ENCODE measurements around the gene SLC34A1.

GRCh38 chr5:177355868-177356168 lies 28.4 kb upstream of the SLC34A1 start:
- TF ChIP-seq CENPX (CRISPR knock-in tag; IDR thresholded peaks at IDR 0.05) (no peak), TAF1 (CRISPR knock-in tag; IDR thresholded peaks at IDR 0.05) (no peak), RAD21 (CRISPR knock-in tag; IDR thresholded peaks at IDR 0.05) (no peak), PBX3 (CRISPR knock-in tag; IDR thresholded peaks at IDR 0.05; ENCODE audit: borderline replicate concordance) (no peak), ETS1 (CRISPR knock-in tag; IDR thresholded peaks at IDR 0.05) (no peak), EP300 (IDR thresholded peaks at IDR 0.05; ENCODE audit: low read depth in 2 of 2, low read length in 2 of 2) (no peak), EP300 (CRISPR knock-in tag; IDR thresholded peaks at IDR 0.05; ENCODE audit: borderline replicate concordance) (no peak), SIX4 (CRISPR knock-in tag; IDR thresholded peaks at IDR 0.05) (no peak), FOXA3 (CRISPR knock-in tag; IDR thresholded peaks at IDR 0.05) (no peak), RXRA (CRISPR knock-in tag; IDR thresholded peaks at IDR 0.05) (no peak), GATAD1 (CRISPR knock-in tag; IDR thresholded peaks at IDR 0.05) (no peak), ATF3 (CRISPR knock-in tag; IDR thresholded peaks at IDR 0.05) (no peak), HOXA9 (CRISPR knock-in tag; IDR thresholded peaks at IDR 0.05; ENCODE audit: borderline replicate concordance) (no peak)
- TF ChIP-seq, protein P1, sequence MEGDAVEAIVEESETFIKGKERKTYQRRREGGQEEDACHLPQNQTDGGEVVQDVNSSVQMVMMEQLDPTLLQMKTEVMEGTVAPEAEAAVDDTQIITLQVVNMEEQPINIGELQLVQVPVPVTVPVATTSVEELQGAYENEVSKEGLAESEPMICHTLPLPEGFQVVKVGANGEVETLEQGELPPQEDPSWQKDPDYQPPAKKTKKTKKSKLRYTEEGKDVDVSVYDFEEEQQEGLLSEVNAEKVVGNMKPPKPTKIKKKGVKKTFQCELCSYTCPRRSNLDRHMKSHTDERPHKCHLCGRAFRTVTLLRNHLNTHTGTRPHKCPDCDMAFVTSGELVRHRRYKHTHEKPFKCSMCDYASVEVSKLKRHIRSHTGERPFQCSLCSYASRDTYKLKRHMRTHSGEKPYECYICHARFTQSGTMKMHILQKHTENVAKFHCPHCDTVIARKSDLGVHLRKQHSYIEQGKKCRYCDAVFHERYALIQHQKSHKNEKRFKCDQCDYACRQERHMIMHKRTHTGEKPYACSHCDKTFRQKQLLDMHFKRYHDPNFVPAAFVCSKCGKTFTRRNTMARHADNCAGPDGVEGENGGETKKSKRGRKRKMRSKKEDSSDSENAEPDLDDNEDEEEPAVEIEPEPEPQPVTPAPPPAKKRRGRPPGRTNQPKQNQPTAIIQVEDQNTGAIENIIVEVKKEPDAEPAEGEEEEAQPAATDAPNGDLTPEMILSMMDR (CRISPR knock-in tag; IDR thresholded peaks at IDR 0.05) = no peak
